Mesenchymal stem cell (in vitro differentiated cells and primary cell): ENCODE measurements around the gene CDCA8.
A peak's percentile ranks its signal among the peaks of the same experiment; 100 is the strongest.

ENCODE experiments used
- DNase-seq: peaks from one replicate; pipeline ENCODE4 v3.0.0-alpha.2; 2013
- H2AFZ ChIP-seq: one replicate; pipeline ENCODE4 v1.6.1; 2013; ENCODE audit warnings: low read depth, mild to moderate bottlenecking, control low read depth, inconsistent platforms, low read length, moderate library complexity
- H2AK5ac ChIP-seq: 2 replicates; pipeline ENCODE4 v1.6.1; 2013; ENCODE audit warnings: low read length, moderate library complexity, mild to moderate bottlenecking, inconsistent platforms; ENCODE audit not compliant: severe bottlenecking
- H2BK120ac ChIP-seq: one replicate; pipeline ENCODE4 v1.6.1; 2013; ENCODE audit warnings: low read depth, mild to moderate bottlenecking, inconsistent platforms, low read length, moderate library complexity
- H2BK12ac ChIP-seq, 2 experiments: one replicate each; pipeline ENCODE4 v1.6.1; 2013; ENCODE audit warnings: inconsistent platforms in 2 of 2, low read length in 2 of 2, mild to moderate bottlenecking in 2 of 2, moderate library complexity in 2 of 2, control low read depth in 1 of 2
- H2BK15ac ChIP-seq: one replicate; pipeline ENCODE4 v1.6.1; 2013; ENCODE audit warnings: mild to moderate bottlenecking, low read depth, inconsistent platforms; ENCODE audit not compliant: poor library complexity, severe bottlenecking
- H2BK5ac ChIP-seq: 2 replicates; pipeline ENCODE4 v1.6.1; 2013; ENCODE audit warnings: low read depth, mild to moderate bottlenecking, low read length, control low read depth, inconsistent platforms; ENCODE audit not compliant: poor library complexity, severe bottlenecking
- H3K14ac ChIP-seq, 2 experiments: one replicate each; pipeline ENCODE4 v1.6.1; 2013; ENCODE audit warnings: inconsistent platforms in 2 of 2, low read length in 2 of 2, control low read depth in 1 of 2, mild to moderate bottlenecking in 1 of 2, moderate library complexity in 1 of 2
- H3K18ac ChIP-seq, 2 experiments: one replicate each; pipeline ENCODE4 v1.6.1; 2013; ENCODE audit warnings: inconsistent platforms in 2 of 2, low read length in 2 of 2, control low read depth in 1 of 2, low read depth in 1 of 2, mild to moderate bottlenecking in 1 of 2
- H3K23ac ChIP-seq, 2 experiments: one replicate each; pipeline ENCODE4 v1.6.1; 2013; ENCODE audit warnings: inconsistent platforms in 2 of 2, low read length in 2 of 2, mild to moderate bottlenecking in 2 of 2, moderate library complexity in 2 of 2, control low read depth in 1 of 2
- H3K27ac ChIP-seq: 2 replicates; pipeline ENCODE4 v1.5.1; 2013; ENCODE audit warnings: mild to moderate bottlenecking, moderate library complexity, low read length, control low read depth, inconsistent platforms; ENCODE audit not compliant: poor library complexity, severe bottlenecking
- H3K27me3 ChIP-seq, 2 experiments: 2 replicates each; pipeline versions ENCODE4 v1.6.1 to v1.7.0; 2013; ENCODE audit warnings: low read length in 2 of 2, mild to moderate bottlenecking in 2 of 2, moderate library complexity in 2 of 2, control low read depth in 1 of 2, inconsistent platforms in 1 of 2; ENCODE audit not compliant: control insufficient read depth in 1 of 2, insufficient read depth in 1 of 2
- H3K36me3 ChIP-seq, 2 experiments: 2 replicates each; pipeline versions ENCODE4 v1.6.1 to v1.7.0; 2013; ENCODE audit warnings: low read length in 2 of 2, control low read depth in 1 of 2, inconsistent platforms in 1 of 2, low read depth in 1 of 2, mild to moderate bottlenecking in 1 of 2; ENCODE audit not compliant: insufficient read depth in 2 of 2, control insufficient read depth in 1 of 2
- H3K4ac ChIP-seq, 2 experiments: one replicate each; pipeline ENCODE4 v1.6.1; 2013; ENCODE audit warnings: inconsistent platforms in 2 of 2, low read length in 2 of 2, mild to moderate bottlenecking in 2 of 2, moderate library complexity in 2 of 2, control low read depth in 1 of 2, low read depth in 1 of 2
- H3K4me1 ChIP-seq: 2 replicates; pipeline ENCODE4 v1.6.1; 2013; ENCODE audit warnings: low read depth, low read length, control low read depth; ENCODE audit not compliant: control insufficient read depth, insufficient read depth
- H3K4me2 ChIP-seq: 2 replicates; pipeline ENCODE4 v1.6.1; 2013; ENCODE audit warnings: low read length, mild to moderate bottlenecking, inconsistent platforms; ENCODE audit not compliant: poor library complexity, severe bottlenecking
- H3K4me3 ChIP-seq, 2 experiments: 2 replicates each; pipeline versions ENCODE4 v1.5.1 to v1.7.0; 2013; ENCODE audit warnings: low read length in 2 of 2, mild to moderate bottlenecking in 2 of 2, control low read depth in 1 of 2, low read depth in 1 of 2; ENCODE audit not compliant: insufficient read depth in 1 of 2
- H3K79me1 ChIP-seq: replicated peaks from 2 replicates; pipeline ENCODE4 v1.6.1; 2013; ENCODE audit warnings: mild to moderate bottlenecking, control low read depth, low read length, inconsistent platforms; ENCODE audit not compliant: poor library complexity, severe bottlenecking
- H3K9ac ChIP-seq: 2 replicates; pipeline ENCODE4 v1.7.0; 2013; ENCODE audit warnings: mild to moderate bottlenecking, low read length, moderate library complexity
- H3K9me3 ChIP-seq: 2 replicates; pipeline ENCODE4 v1.7.0; 2013; ENCODE audit warnings: mild to moderate bottlenecking, low read length; ENCODE audit not compliant: control insufficient read depth
- H4K8ac ChIP-seq: one replicate; pipeline ENCODE4 v1.6.1; 2013; ENCODE audit warnings: inconsistent platforms, mild to moderate bottlenecking, low read length, moderate library complexity
- H4K91ac ChIP-seq: one replicate; pipeline ENCODE4 v1.6.1; 2013; ENCODE audit warnings: mild to moderate bottlenecking, low read length, inconsistent platforms
- WGBS: methylation state at CpG from one replicate; pipeline ENCODE4 v1.1.7; 2013; ENCODE audit warnings: mixed read lengths; 5-methylcytosine and 5-hydroxymethylcytosine counted together

The CDCA8 gene

GRCh38 chr1:37752213-37752582 lies 59.9 kb downstream of the CDCA8 start:
- no peak for DNase-seq
- Histone ChIP-seq H4K91ac (no peak overlapping the region), H3K27ac (no peak overlapping the region), H3K4me1 (peaks cover 9% of the 10 kb centered on the region), H3K18ac (no peak overlapping the region), H2AK5ac (no peak overlapping the region), H3K36me3 (no peaks in the 10 kb centered on the region), H3K4me2 (no peak overlapping the region), H3K4me3 (no peak overlapping the region), H2AFZ (no peak overlapping the region), H3K9me3 (peaks cover 2% of the 10 kb centered on the region), H3K23ac (no peak overlapping the region), H2BK12ac (no peak overlapping the region), H2BK120ac (no peak overlapping the region), H3K27me3 (peaks cover 55 to 61% of the 10 kb centered on the region in 2 experiments), H2BK15ac (no peak overlapping the region), H4K8ac (no peak overlapping the region), H3K14ac (no peak overlapping the region), H3K79me1 (no peaks in the 10 kb centered on the region), H2BK5ac (no peak overlapping the region), H3K9ac (no peak overlapping the region), H3K4ac (no peak overlapping the region)
- WGBS = 38% methylated on average over 11 of the region's 11 CpGs

- H4K8ac ChIP-seq = no peak overlapping the region
- no peak overlapping the region for H2BK120ac ChIP-seq
- H3K4ac ChIP-seq = no peak overlapping the region
- H3K14ac ChIP-seq = no peak overlapping the region
- no peak overlapping the region for H2BK5ac ChIP-seq
- H2AK5ac ChIP-seq = no peak overlapping the region
- H2BK15ac ChIP-seq = no peak overlapping the region
- H4K91ac ChIP-seq = no peak overlapping the region
- H2AFZ ChIP-seq = peak overlapping the region; percentile 69
- no peaks in the 10 kb centered on the region for H3K9me3 ChIP-seq
- DNase-seq = peak; percentile 8
- H3K4me2 ChIP-seq = peak overlapping the region; percentile 86
- 6% methylated on average over 64 of the region's 105 CpGs for WGBS
- H3K23ac ChIP-seq = no peak overlapping the region
- H3K4me3 ChIP-seq = peak overlapping the region in 1 of 2 experiments; percentile 48
- no peak overlapping the region for H3K9ac ChIP-seq
- H3K18ac ChIP-seq = no peak overlapping the region
- no peaks in the 10 kb centered on the region for H3K36me3 ChIP-seq
- no peaks in the 10 kb centered on the region for H3K79me1 ChIP-seq
- no peak overlapping the region for H3K27ac ChIP-seq
- peaks cover 9% of the 10 kb centered on the region for H3K4me1 ChIP-seq
- H3K27me3 ChIP-seq = peaks cover 61 to 68% of the 10 kb centered on the region in 2 experiments
- H2BK12ac ChIP-seq = no peak overlapping the region
Observed at GRCh38 chr1:37752583-37753471, 60.5 kb downstream of the CDCA8 start.

GRCh38 chr1:37753473-37754321 lies 61.4 kb downstream of the CDCA8 start:
- no peaks in the 10 kb centered on the region for H3K36me3 ChIP-seq
- no peak overlapping the region for H4K91ac ChIP-seq
- no peak overlapping the region for H3K18ac ChIP-seq
- peaks cover 9% of the 10 kb centered on the region for H3K4me1 ChIP-seq
- no peak overlapping the region for H2BK12ac ChIP-seq
- H3K4ac ChIP-seq = peak overlapping the region in 1 of 2 experiments; percentile 13
- no peak for DNase-seq
- H3K27me3 ChIP-seq = peaks cover 66 to 76% of the 10 kb centered on the region in 2 experiments
- no peak overlapping the region for H3K23ac ChIP-seq
- no peak overlapping the region for H3K27ac ChIP-seq
- no peak overlapping the region for H2BK120ac ChIP-seq
- no peaks in the 10 kb centered on the region for H3K79me1 ChIP-seq
- no peak overlapping the region for H3K9ac ChIP-seq
- H2AFZ ChIP-seq = no peak overlapping the region
- no peak overlapping the region for H2BK15ac ChIP-seq
- H2AK5ac ChIP-seq = no peak overlapping the region
- peak overlapping the region; percentile 13 for H3K4me2 ChIP-seq
- H2BK5ac ChIP-seq = no peak overlapping the region
- WGBS = 15% methylated on average over 47 of the region's 52 CpGs
- no peak overlapping the region for H4K8ac ChIP-seq
- H3K14ac ChIP-seq = peak overlapping the region in 1 of 2 experiments; percentile 26
- no peak overlapping the region for H3K4me3 ChIP-seq
- H3K9me3 ChIP-seq = no peaks in the 10 kb centered on the region

GRCh38 chr1:37755290-37755689 lies 63.0 kb downstream of the CDCA8 start:
- Histone ChIP-seq H2BK15ac (no peak overlapping the region), H4K8ac (no peak overlapping the region), H3K9me3 (no peaks in the 10 kb centered on the region), H2AK5ac (no peak overlapping the region), H2BK120ac (no peak overlapping the region), H2BK5ac (no peak overlapping the region), H3K14ac (no peak overlapping the region), H3K27ac (no peak overlapping the region), H3K4me2 (no peak overlapping the region), H3K36me3 (no peaks in the 10 kb centered on the region), H3K4me3 (peak overlapping the region in 1 of 2 experiments; percentile 11), H3K4ac (no peak overlapping the region), H2AFZ (no peak overlapping the region), H3K79me1 (no peaks in the 10 kb centered on the region), H3K23ac (no peak overlapping the region), H4K91ac (no peak overlapping the region), H2BK12ac (no peak overlapping the region), H3K4me1 (peaks cover 9% of the 10 kb centered on the region), H3K18ac (no peak overlapping the region), H3K9ac (no peak overlapping the region), H3K27me3 (peaks cover 82 to 87% of the 10 kb centered on the region in 2 experiments)
- WGBS = no CpG with 5 or more reads among the region's 1 CpG
- no peak for DNase-seq
